ENCODE data around the gene POTEI.
A peak's percentile ranks its signal among the peaks of the same experiment; 100 is the strongest.
"Not testable (repeated sequence)": the region's sequence is repeated elsewhere in the genome, so short reads cannot be mapped to it uniquely, and the experiment has no call there.

POTEI gene

DNA sequence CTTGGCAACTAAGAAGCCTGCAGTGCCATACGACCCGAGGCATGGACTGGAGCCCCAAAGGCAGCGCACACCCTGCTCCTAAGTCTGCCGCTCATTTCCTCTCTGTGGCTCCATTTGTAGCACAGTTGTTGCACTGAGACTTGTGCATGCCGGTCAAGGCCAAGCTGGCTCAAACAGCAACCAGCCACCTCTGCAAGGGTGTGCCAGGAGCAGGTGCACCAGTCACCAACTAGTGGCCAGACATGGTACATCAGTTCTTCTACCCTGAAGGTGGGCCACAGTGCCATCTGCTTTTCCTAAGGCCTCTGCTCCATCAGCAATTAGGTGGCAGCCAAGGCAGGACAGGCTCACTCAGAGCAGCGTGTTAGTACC lies 54.4 kb downstream of the POTEI start:
- not testable (repeated sequence) for DNase-seq

GRCh38 chr2:130453955-130454711 lies 55.0 kb downstream of the POTEI start:
- not testable (repeated sequence) for DNase-seq

DNA sequence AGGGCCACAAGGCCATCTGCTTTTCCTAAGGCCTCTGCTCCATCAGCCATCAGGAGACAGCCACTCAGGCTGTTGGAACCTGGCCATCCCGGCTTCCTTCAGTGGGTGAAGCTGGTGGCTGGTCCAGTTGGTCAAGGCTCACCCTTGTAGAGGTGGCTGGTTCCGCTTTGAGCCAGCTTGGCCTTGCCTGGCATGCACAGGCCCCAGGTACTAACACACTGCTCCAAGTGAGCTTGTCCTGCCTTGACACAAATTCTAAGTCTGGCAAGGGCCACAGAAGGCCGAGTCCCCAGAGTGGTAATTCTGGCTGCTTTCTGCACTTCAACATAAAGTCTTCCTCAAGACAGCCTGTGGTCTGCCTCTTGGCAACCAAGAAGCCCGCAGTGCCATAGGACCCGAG lies 56.2 kb downstream of the POTEI start:
- DNase-seq = not testable (repeated sequence)

- not testable (repeated sequence) for DNase-seq
Observed at GRCh38 chr2:130451823-130452222, 57.3 kb downstream of the POTEI start.

DNA sequence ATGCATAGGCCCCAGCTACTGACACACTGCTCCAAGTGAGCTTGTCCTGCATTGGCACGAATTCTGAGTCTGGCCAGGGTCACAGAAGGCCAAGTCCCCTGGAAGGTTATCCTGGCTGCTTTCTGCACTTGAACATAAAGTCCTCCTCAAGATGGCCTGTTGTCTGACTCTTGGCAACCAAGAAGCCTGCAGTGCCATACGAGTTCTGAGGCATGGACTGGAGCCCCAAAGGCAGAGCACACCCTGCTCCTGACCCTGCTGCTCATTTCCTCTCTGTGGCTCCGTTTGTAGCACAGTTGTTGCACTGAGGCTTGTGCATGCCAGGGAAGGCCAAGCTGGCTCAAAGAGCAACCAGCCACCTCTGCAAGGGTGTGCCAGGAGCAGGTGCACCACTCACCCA lies 57.9 kb downstream of the POTEI start:
- not testable (repeated sequence) for DNase-seq

GRCh38 chr2:130450366-130450765 lies 58.8 kb downstream of the POTEI start:
- DNase-seq = not testable (repeated sequence)

- peak; percentile 26 to 33 for DNase-seq
Observed at GRCh38 chr2:130427631-130428030, 81.5 kb downstream of the POTEI start.

GRCh38 chr2:130418845-130419244 lies 90.3 kb downstream of the POTEI start:
- DNase-seq = not testable (repeated sequence)

- DNase-seq = peak in 1 of 2 donors; percentile 35
Observed at GRCh38 chr2:130416693-130417092, 92.4 kb downstream of the POTEI start.
